Islet precursor cell (in vitro differentiated cells): Measurements from ENCODE around the gene CARF.

Experiments
- DNase-seq: peaks from one replicate; pipeline ENCODE4 v3.0.0-alpha.2; 2018

CARF gene

DNA sequence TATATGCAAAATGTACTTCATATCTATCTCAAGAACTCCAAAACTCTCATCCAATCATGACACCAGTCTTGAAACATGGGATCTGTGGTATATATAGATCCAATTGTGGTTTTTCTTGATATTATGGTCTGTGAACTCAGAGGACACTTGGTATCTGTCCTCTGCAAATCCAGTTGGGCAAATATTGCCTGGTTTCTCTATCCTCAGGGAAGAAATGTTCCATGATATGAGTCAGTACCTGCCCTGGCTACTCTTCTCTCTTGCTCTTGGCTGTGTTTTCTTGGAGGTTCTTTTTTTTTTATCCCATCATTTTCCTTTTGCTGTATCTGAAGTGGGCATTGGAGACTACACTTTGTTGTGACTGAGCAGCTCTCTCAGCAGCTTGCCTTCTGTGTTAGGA, 113.5 kb downstream of the CARF start:
- no peak for DNase-seq

DNA sequence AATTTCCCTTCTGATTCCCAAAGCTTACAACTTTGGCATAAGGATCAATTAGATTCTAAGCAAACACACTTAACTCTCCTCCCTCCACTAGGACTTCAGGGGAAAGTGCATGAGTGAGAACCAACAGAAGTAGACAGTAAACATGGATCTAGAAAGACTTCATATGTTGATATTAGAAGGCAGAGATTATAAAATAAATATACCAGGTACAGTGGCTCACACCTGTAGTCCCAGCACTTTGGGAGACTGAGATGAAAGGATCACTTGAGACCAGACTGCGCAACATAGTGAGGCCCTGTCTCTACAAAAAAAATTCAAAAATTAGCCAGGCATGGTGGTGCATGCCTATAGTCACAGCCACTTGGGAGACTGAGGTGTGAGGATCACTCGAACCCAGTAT, 118.5 kb downstream of the CARF start:
- DNase-seq = no peak

DNA sequence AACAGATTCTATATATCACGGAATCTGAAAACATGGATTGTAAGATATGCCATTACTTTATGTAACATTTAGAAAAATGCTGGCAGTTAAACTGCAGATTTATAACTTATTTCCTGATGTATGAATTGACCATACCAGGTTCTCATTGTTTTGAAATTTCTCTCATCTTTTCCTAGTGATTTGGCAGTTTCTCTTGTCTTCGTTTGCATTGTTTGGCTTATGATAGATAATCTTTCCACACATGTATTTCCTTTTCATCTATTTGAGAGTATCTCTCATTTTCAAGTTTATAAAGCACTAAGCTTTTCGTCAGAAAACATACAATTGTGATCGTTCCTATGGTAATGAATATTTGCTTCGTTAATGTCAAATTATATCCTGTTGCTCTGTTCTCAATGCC, 118.9 kb downstream of the CARF start:
- no peak for DNase-seq

DNA sequence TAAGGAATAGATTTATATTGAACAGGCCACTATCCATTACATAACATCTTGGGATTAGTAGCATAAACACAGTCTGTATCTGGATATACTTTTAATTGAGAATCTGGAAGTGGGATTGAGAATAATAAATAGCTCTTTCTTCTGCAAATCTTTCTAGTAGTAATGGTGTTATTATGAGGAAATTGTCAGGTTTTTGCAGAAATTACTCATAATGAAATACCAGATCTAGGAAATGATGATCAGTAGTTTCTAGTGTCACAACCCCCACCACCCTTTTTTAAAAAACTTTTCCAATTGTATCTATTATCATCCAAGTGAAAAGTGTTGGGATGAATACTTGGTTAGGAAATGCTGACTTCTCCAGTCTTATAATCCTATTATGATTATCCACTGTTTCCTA, 121.3 kb downstream of the CARF start:
- no peak for DNase-seq

DNA sequence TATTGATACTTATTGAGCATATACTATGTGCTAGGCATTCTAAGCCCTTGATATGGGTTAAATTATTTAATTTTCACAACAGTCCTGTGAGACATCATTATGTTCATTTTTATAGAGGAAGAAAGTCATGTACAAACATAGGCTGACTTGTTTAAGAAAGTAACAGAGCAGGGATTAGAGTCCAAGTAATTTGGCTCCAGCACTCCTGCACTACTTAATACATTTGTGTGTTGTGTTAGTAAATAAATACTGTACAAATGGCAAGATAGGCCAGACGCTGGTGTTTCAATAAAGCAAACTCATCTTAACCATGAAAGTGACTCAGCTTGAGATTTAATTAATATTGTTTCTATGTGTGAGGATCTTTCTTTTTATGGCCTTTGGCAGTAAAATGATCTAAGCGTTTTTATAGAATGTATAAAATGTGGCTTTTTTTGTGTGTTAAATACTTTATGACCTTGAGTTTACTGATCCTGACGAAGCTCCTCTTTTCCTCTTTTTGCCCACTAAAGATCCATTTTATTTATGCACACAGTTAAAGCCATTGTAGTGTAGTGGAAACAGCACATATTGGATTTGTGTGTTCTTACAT, 123.9 kb downstream of the CARF start:
- no peak for DNase-seq
